Activated CD4-positive, CD25-positive, alpha-beta regulatory T cell treated with anti-CD3 and anti-CD28 coated beads, Interleukin-2, amount 50 U/mL, for 24 hours (primary cell): Measurements from ENCODE around the gene ASB2.

Experiments used
- ATAC-seq, 2 donors: fragments of 150-1000 bp; cut with Tn5 transposase; one replicate each; pipeline ENCODE4 v1.10.0; 2021; ENCODE audit warnings: mild to moderate bottlenecking in 1 of 2, moderate library complexity in 1 of 2

Gene ASB2

GRCh38 chr14:93978735-93979134 is 2.4 kb upstream of the ASB2 start:
- ATAC-seq: no peak

- ATAC-seq: peak; percentile 89 to 91
Measured at GRCh38 chr14:93977790-93978581, 1.6 kb upstream of the ASB2 start.

GRCh38 chr14:93977171-93977570 is 801 bp upstream of the ASB2 start:
- ATAC-seq: no peak

- ATAC-seq: peak; percentile 33 to 34
Measured at GRCh38 chr14:93975791-93976476, 436 bp downstream of the ASB2 start.

GRCh38 chr14:93974833-93975232 is 1.5 kb downstream of the ASB2 start:
- ATAC-seq: no peak

GRCh38 chr14:93974299-93974698 is 2.1 kb downstream of the ASB2 start:
- no peak for ATAC-seq

- ATAC-seq: no peak
Measured at GRCh38 chr14:93973607-93974006, 2.8 kb downstream of the ASB2 start.

GRCh38 chr14:93972618-93973205 is 3.7 kb downstream of the ASB2 start:
- ATAC-seq: no peak

- no peak for ATAC-seq
Measured at GRCh38 chr14:93971635-93972027, 4.7 kb downstream of the ASB2 start.

- peak; percentile 79 to 82 for ATAC-seq
Measured at GRCh38 chr14:93970965-93971634, 5.3 kb downstream of the ASB2 start.

- ATAC-seq: peak; percentile 61 to 64
Measured at GRCh38 chr14:93970585-93970964, 5.8 kb downstream of the ASB2 start.

- ATAC-seq: no peak
Measured at GRCh38 chr14:93969082-93969828, 7.1 kb downstream of the ASB2 start.

- no peak for ATAC-seq
Measured at GRCh38 chr14:93967637-93968250, 8.6 kb downstream of the ASB2 start.

- ATAC-seq: no peak
Measured at GRCh38 chr14:93965946-93966474, 10.4 kb downstream of the ASB2 start.

GRCh38 chr14:93965287-93965821 is 11.0 kb downstream of the ASB2 start:
- no peak for ATAC-seq

- no peak for ATAC-seq
Measured at GRCh38 chr14:93964820-93965286, 11.5 kb downstream of the ASB2 start.

- ATAC-seq: no peak
Measured at GRCh38 chr14:93964281-93964680, 12.1 kb downstream of the ASB2 start.

GRCh38 chr14:93963692-93964091 is 12.7 kb downstream of the ASB2 start:
- no peak for ATAC-seq

GRCh38 chr14:93962701-93963601 is 13.4 kb downstream of the ASB2 start:
- peak; percentile 30 to 31 for ATAC-seq

GRCh38 chr14:93961620-93962019 is 14.8 kb downstream of the ASB2 start:
- ATAC-seq: no peak
